ENCODE measurements around the gene SERPINA1.

DNA sequence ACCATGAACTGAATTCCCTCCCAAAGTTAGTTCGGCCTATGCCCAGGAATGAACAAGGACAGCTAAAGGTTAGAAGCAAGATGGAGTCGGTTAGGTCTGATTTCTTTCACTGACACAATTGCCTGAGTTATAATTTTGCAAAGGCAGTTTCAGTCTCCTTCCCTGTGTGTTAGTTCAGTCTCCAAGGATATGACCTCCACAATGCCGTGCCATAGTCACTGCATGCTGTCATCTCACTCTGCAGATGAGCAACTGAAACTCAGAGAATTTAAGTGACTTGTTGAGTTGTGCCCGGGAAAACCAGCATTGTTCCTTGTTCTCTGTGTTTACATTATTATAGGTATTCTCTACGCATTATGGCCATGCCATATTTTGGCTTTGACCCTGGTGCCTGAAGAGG lies 10.1 kb upstream of the SERPINA1 start:
- TF ChIP-seq POLR2A (IDR thresholded peaks at IDR 0.05; ENCODE audit: borderline replicate concordance, extremely low read depth, insufficient read depth, insufficient read length), result no peak
- TF ChIP-seq, protein P1, sequence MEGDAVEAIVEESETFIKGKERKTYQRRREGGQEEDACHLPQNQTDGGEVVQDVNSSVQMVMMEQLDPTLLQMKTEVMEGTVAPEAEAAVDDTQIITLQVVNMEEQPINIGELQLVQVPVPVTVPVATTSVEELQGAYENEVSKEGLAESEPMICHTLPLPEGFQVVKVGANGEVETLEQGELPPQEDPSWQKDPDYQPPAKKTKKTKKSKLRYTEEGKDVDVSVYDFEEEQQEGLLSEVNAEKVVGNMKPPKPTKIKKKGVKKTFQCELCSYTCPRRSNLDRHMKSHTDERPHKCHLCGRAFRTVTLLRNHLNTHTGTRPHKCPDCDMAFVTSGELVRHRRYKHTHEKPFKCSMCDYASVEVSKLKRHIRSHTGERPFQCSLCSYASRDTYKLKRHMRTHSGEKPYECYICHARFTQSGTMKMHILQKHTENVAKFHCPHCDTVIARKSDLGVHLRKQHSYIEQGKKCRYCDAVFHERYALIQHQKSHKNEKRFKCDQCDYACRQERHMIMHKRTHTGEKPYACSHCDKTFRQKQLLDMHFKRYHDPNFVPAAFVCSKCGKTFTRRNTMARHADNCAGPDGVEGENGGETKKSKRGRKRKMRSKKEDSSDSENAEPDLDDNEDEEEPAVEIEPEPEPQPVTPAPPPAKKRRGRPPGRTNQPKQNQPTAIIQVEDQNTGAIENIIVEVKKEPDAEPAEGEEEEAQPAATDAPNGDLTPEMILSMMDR (IDR thresholded peaks at IDR 0.05 in 2 of 3, conservative IDR thresholded peaks at IDR 0.05 in 1 of 3; ENCODE audit: borderline replicate concordance in 1 of 3, insufficient read depth in 1 of 3, low read depth in 2 of 3, low read length in 2 of 3), result no peak
- TF ChIP-seq RAD21 (IDR thresholded peaks at IDR 0.05; ENCODE audit: low read depth), result no peak
- no peak for TF ChIP-seq EZH2phosphoT487 (IDR thresholded peaks at IDR 0.05; ENCODE audit: borderline replicate concordance)
- TF ChIP-seq, protein P2, sequence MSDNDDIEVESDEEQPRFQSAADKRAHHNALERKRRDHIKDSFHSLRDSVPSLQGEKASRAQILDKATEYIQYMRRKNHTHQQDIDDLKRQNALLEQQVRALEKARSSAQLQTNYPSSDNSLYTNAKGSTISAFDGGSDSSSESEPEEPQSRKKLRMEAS (IDR thresholded peaks at IDR 0.05), result no peak
- TF ChIP-seq YY1 (IDR thresholded peaks at IDR 0.05; ENCODE audit: extremely low read depth, insufficient replicate concordance, low read depth, low read length), result no peak
- TF ChIP-seq EZH2 (IDR thresholded peaks at IDR 0.05), result no peak
- TF ChIP-seq SP1 (IDR thresholded peaks at IDR 0.05; ENCODE audit: low read depth), result no peak
- TF ChIP-seq TCF7L2 (IDR thresholded peaks at IDR 0.05; ENCODE audit: borderline replicate concordance, extremely low read depth, insufficient read depth, insufficient read length), result no peak
- TF ChIP-seq, protein P3, sequence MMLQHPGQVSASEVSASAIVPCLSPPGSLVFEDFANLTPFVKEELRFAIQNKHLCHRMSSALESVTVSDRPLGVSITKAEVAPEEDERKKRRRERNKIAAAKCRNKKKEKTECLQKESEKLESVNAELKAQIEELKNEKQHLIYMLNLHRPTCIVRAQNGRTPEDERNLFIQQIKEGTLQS (IDR thresholded peaks at IDR 0.05), result no peak
- no peak for TF ChIP-seq ZNF274 (IDR thresholded peaks at IDR 0.05; ENCODE audit: low read depth, low read length)
- no peak for TF ChIP-seq JUND (IDR thresholded peaks at IDR 0.05)

Measured in HCT116 (cell line).